GM12865 (cell line): ENCODE measurements around the gene IMPA2.

ENCODE experiments used
- DNase-seq: peaks from one replicate; pipeline ENCODE4 v3.0.0; 2010; ENCODE audit warnings: low read depth
- H3K4me3 ChIP-seq: 2 replicates; pipeline ENCODE4 v1.5.1; 2011; ENCODE audit warnings: mild to moderate bottlenecking, low read depth, low read length, control low read depth
- TF ChIP-seq, protein P1 (sequence below): IDR thresholded peaks from 2 replicates; pipeline ENCODE4 v1.5.1; 2011; ENCODE audit warnings: low read length, control low read depth, low read depth, inconsistent platforms; ENCODE audit not compliant: insufficient read depth; ENCODE audit errors: missing control alignments

IMPA2 gene

DNA sequence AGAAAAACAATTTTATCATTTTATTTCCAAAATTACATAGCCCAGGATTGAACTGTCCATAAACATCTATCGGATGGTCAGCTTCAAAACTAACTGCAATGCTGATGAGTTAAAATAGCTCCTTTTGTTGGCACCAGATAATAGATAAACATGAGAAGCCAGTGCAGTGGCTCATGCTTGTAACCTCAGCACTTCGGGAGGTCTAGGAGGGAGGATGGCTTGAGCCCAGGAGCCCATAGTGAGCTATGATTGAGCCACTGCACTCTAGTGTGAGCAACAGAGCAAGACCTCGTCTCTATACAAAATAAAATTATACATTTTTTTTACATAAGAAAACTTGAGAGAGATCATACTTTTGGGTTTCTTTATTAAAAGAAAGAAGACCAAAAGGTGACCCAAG is 34.6 kb upstream of the IMPA2 start:
- peak overlapping the region; percentile 34 for H3K4me3 ChIP-seq
- TF ChIP-seq, protein P1, sequence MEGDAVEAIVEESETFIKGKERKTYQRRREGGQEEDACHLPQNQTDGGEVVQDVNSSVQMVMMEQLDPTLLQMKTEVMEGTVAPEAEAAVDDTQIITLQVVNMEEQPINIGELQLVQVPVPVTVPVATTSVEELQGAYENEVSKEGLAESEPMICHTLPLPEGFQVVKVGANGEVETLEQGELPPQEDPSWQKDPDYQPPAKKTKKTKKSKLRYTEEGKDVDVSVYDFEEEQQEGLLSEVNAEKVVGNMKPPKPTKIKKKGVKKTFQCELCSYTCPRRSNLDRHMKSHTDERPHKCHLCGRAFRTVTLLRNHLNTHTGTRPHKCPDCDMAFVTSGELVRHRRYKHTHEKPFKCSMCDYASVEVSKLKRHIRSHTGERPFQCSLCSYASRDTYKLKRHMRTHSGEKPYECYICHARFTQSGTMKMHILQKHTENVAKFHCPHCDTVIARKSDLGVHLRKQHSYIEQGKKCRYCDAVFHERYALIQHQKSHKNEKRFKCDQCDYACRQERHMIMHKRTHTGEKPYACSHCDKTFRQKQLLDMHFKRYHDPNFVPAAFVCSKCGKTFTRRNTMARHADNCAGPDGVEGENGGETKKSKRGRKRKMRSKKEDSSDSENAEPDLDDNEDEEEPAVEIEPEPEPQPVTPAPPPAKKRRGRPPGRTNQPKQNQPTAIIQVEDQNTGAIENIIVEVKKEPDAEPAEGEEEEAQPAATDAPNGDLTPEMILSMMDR = no peak
- no peak for DNase-seq

DNA sequence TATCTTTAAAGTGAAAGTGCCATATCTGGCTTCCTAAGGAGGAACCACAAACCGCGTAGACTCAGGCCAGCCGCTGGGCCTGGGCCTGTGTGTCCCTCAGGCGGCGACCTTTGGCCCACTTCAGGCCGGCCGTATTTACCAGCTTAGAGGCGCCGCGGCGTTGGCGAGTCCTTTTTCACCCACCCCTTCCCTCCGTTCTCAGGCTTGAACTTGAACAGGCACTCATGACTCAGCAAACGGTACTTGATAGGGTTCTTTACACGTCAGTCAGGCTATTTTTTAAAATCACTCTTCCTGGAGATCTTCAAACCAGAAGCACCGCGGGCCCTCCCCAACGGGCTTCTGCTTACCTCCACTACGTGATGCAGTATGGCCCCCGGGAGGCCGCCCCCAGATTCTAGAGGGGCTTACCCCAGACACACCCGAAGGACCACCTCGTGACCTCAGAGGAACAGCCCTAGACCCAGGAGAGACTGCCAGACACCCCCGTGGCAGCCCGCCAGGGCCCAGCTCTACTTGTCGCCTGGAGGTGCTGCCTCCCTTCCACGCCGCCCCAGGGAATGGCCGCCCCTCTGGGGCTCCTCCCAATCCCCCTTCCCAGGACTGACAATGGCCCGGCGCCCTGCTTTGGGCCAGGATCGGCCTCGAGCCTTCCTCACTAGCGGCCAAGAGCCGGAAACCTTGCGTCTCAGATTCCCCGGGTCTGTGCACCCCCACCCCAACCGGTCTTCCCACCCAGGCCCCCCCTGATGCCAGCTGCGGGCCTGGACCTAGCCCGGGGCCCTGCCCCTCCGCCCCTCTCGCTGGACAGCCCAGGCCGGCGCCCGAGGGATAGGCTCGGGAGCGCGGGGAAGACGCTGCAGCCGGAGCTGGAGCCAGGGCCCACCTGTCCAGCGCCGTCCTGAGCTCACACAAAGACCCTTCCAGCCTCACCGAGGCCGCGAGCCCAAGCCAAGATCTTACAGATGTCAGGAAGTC is 33.8 kb upstream of the IMPA2 start:
- H3K4me3 ChIP-seq = peak overlapping the region; percentile 34
- peak; percentile 86 for DNase-seq
- TF ChIP-seq, protein P1 = no peak

DNA sequence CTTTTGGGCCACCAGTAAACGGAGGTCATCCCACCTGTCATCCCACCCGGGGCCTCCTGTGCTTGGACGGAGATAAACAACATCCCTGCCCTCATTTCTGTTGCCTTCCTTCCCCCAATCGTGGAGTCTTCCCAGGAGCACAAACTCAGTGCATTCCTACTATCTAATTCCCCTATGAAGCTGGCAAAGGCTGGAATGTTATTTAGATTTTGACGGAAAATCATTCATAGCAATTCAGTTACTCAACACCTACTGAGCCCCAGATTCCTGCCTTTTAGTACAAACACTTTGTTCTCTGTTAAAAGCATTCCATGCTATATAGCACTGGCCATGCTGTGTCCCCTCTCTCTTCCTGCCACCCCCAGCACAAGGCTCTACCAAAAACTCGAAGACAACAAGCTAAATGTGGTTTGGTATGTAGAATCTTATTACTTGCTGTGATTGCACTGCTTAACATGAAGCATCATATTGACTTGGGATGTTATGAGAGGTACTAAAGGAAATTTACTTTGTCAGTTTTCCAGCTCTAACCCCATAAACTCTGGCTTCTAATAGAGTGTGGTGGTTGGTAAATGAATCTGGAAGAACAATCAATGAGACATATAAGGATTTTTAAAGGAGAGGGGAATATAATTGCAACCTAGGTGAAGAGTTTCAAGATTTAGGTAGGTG is 32.3 kb upstream of the IMPA2 start:
- TF ChIP-seq, protein P1 = no peak
- DNase-seq = no peak
- no peak overlapping the region for H3K4me3 ChIP-seq

DNA sequence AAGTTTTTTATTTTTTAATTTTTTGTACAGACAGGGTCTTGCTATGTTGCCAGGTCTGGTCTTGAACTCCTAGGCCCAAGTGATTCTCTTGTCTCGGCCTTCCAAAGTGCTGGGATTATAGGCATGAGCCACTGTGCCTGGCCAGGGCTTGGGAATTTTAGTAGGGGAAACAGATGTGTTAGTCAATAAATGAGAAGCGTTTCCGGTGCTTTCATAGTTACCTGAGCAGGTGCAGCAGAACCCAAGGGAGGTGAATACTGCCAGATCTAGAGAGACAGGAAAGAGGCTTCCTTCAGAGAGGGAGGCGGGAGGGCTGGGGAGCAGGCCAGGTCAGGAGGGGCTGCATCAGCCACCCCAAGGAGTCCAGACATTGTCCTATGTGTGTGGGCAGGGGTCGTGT is 30.5 kb upstream of the IMPA2 start:
- TF ChIP-seq, protein P1 = no peak
- H3K4me3 ChIP-seq = no peak overlapping the region
- DNase-seq = no peak

DNA sequence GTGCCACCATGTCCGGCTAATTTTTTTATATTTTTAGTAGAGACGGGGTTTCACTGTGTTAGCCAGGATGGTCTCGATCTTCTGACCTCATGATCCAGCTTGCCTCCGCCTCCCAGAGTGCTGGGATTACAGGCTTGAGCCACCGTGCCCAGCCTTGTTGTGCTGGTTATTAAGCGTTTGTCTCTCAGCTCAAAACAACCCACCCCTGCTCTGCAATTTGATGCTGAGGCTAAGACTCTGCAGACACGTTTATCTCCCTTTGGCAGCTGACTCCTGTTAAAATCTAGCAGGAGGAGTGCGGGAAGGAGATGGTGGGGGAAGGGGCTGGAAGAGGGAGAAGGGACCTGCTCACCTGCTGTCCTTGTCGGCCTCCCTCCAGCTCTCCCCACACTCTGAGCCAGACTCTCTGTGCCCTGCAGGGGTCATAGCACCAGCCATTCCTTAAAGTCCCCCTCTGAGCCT is 29.9 kb upstream of the IMPA2 start:
- H3K4me3 ChIP-seq = no peak overlapping the region
- DNase-seq = no peak
- TF ChIP-seq, protein P1 = no peak

DNA sequence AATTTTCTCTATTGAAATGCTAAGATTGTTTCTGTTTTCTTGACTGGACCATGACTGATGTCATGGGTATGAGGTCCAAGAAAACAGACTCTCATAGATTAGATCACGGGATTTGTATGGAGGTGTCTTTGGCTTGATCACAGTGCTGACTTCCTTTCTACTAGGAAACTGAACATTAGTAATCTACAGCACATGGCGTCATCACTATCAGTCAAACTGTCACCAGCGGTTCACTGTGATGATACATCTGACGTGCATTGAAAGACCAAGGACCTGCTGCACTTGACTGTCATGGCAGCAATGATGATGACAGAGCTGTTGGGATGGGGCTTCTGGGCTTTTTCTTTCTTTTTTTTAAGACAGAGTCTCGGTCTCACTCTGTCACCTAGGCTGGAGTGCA is 28.2 kb upstream of the IMPA2 start:
- DNase-seq = no peak
- no peak overlapping the region for H3K4me3 ChIP-seq
- TF ChIP-seq, protein P1 = no peak
